GM06990 (cell line): ENCODE data around the gene GRID2.

Experiments used
- DNase-seq: peaks from one replicate; pipeline ENCODE4 v3.0.0-alpha.2; 2011; ENCODE audit not compliant: insufficient read length; ENCODE audit errors: extremely low read depth
- H3K27me3 ChIP-seq: replicated peaks from 2 replicates; pipeline ENCODE4 v1.6.0; 2011; ENCODE audit warnings: low read length; ENCODE audit not compliant: control insufficient read depth, insufficient read depth
- H3K36me3 ChIP-seq: 2 replicates; pipeline ENCODE4 v1.5.1; 2011; ENCODE audit warnings: low read length; ENCODE audit not compliant: control insufficient read depth, insufficient read depth
- H3K4me3 ChIP-seq: replicated peaks from 2 replicates; pipeline ENCODE4 v1.5.1; 2011; ENCODE audit warnings: low read depth, mild to moderate bottlenecking, control low read depth, low read length
- TF ChIP-seq, protein P1 (sequence below): IDR thresholded peaks from 2 replicates; pipeline ENCODE4 v1.5.1; 2011; ENCODE audit warnings: low read length, control low read depth, mild to moderate bottlenecking, inconsistent platforms; ENCODE audit not compliant: insufficient read depth, poor library complexity, severe bottlenecking

The GRID2 gene

DNA sequence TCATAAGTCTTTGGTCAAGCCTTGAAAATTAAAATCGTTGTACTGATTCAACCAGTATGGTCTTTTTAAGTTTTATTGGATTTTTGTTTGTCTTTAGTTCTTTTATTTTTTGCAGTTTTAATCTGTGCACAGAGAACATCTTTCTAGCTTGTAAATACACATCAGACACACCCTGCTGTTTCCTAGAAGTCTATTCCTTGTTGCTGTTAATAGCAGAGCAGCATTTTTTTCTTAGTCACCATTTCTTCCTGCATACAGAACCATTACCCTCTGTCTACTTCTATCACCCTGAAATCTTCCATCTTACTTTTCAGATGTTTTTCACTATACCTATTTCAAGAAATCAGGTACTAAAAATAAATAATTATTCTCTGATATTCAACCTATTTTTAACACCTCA is 375.4 kb downstream of the GRID2 start:
- H3K4me3 ChIP-seq: no peak overlapping the region
- no peak for DNase-seq
- H3K27me3 ChIP-seq: no peaks in the 10 kb centered on the region
- no peaks in the 10 kb centered on the region for H3K36me3 ChIP-seq
- TF ChIP-seq, protein P1, sequence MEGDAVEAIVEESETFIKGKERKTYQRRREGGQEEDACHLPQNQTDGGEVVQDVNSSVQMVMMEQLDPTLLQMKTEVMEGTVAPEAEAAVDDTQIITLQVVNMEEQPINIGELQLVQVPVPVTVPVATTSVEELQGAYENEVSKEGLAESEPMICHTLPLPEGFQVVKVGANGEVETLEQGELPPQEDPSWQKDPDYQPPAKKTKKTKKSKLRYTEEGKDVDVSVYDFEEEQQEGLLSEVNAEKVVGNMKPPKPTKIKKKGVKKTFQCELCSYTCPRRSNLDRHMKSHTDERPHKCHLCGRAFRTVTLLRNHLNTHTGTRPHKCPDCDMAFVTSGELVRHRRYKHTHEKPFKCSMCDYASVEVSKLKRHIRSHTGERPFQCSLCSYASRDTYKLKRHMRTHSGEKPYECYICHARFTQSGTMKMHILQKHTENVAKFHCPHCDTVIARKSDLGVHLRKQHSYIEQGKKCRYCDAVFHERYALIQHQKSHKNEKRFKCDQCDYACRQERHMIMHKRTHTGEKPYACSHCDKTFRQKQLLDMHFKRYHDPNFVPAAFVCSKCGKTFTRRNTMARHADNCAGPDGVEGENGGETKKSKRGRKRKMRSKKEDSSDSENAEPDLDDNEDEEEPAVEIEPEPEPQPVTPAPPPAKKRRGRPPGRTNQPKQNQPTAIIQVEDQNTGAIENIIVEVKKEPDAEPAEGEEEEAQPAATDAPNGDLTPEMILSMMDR: no peak

DNA sequence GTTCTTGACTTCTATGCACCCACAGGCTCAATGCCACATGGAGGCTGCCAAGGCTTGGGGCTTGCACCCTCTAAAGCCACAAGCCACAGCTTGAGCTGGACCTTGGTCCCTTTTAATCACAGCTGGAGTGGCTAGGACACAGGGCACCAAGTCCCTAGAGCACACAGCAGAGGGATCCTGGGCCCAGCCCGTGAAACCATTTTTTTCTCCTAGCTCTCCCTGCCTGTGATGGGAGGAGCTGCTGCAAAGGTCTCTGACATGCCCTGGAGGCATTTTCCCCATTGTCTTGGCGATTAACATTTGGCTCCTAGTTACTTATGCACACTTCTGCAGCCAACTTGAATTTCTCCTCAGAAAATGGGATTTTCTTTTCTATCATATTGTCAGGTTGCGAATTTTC is 410.9 kb downstream of the GRID2 start:
- H3K36me3 ChIP-seq: no peaks in the 10 kb centered on the region
- DNase-seq: no peak
- TF ChIP-seq, protein P1: no peak
- no peaks in the 10 kb centered on the region for H3K27me3 ChIP-seq
- no peak overlapping the region for H3K4me3 ChIP-seq

DNA sequence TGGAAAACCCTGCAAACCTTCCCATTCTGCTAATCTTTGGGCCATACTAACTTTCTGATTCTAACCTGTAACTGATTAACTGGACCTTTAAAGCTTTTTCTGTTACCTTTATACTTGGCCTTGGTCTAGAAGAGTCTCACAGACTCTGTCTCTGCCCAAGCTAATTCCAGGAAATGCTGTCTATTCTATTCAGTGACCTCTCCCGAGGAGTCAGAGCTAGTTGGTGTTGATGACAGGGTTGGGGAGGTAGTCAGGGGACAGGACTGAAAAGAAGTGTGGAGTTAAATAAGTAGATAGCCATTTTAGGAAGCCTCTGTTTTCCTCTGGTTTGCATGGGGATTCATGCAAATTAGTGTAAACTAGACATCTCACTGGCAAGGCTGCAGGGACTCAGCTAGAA is 429.5 kb downstream of the GRID2 start:
- TF ChIP-seq, protein P1: no peak
- no peak overlapping the region for H3K4me3 ChIP-seq
- DNase-seq: no peak
- H3K27me3 ChIP-seq: no peaks in the 10 kb centered on the region
- no peaks in the 10 kb centered on the region for H3K36me3 ChIP-seq

DNA sequence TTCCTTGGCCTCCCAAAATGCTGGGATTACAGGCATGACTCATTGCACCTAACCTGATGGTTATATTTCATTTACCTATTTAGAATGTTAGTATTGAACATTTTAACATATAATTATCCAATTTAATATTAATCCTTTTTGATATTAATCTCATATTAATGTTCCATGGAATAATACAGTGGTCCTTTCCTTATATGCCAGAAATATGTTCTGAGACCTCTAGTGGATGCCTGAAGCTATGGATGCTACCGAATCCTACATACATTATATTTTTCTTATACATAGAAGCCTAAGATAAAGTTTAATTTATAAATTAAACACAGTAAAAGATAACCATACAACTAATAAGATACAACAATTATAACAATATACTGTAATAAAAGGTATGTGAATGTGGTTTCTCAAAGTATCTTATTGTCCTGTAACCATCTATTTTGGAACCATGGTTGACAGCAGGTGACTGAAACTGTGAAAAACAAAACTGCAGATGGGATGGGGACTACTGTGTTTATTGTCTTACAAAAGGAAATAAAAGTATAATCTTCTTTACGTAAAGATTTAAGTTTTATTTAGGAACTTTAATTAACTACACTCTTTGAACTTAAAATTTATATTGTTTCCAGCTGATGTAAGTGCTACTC is 431.4 kb downstream of the GRID2 start:
- H3K4me3 ChIP-seq: no peak overlapping the region
- H3K36me3 ChIP-seq: no peaks in the 10 kb centered on the region
- H3K27me3 ChIP-seq: no peaks in the 10 kb centered on the region
- TF ChIP-seq, protein P1: no peak
- DNase-seq: no peak

DNA sequence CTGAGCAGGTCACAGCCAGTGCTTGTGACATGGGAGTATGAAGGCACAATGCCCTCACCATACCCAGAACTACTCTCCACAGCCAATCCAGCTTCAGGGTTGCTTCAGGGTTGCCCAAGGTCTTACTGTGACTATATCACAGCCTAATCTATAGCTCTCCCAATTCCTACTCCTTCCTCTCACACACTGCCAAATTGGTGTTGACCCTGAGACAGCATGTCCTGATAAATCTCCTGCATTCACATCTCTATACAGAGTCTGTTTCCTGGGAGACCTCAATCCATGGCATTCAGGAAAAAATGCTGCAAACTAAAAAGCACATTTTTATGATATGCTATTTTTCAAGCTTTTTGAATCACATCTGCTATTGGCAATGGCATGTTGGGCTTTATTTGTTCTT is 456.7 kb downstream of the GRID2 start:
- TF ChIP-seq, protein P1: no peak
- Histone ChIP-seq H3K27me3 (no peaks in the 10 kb centered on the region), H3K36me3 (no peaks in the 10 kb centered on the region), H3K4me3 (no peak overlapping the region)
- DNase-seq: no peak

DNA sequence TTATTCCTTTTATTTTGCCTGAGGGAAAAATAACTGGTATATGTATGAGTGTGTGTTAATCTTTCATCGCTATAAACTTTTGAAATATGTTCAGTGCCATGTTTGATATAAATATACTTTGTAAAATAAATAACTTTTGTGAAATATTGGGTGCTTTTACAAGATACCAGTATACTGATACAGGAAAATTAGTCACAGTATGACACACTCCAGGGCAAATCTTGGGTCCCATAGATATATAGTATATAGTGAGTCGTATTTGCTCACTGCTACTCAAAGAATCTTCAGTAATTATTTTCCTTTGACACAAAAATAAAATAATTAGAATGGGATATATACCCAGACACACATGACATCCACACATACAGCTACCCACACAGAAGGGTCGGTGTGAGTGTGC is 472.3 kb downstream of the GRID2 start:
- DNase-seq: no peak
- Histone ChIP-seq H3K36me3 (no peaks in the 10 kb centered on the region), H3K4me3 (no peak overlapping the region), H3K27me3 (no peaks in the 10 kb centered on the region)
- TF ChIP-seq, protein P1: no peak
